Dedifferentiated amniotic fluid mesenchymal stem cell (primary cell): ENCODE results near the gene MACROD2.
"Not testable (repeated sequence)": the region's sequence is repeated elsewhere in the genome, so short reads cannot be mapped to it uniquely, and the experiment has no call there.

Experiments
- DNase-seq: peaks from one replicate; pipeline ENCODE4 v3.0.0-alpha.2; 2016; ENCODE audit errors: extremely low spot score

The MACROD2 gene

GRCh38 chr20:14953736-14954135, 958.4 kb downstream of the MACROD2 start:
- no peak for DNase-seq

- no peak for DNase-seq
Measured at GRCh38 chr20:14955399-14955798, 960.1 kb downstream of the MACROD2 start.

- no peak for DNase-seq
Measured at GRCh38 chr20:14956026-14956425, 960.7 kb downstream of the MACROD2 start.

GRCh38 chr20:14956538-14956937, 961.2 kb downstream of the MACROD2 start:
- no peak for DNase-seq

DNA sequence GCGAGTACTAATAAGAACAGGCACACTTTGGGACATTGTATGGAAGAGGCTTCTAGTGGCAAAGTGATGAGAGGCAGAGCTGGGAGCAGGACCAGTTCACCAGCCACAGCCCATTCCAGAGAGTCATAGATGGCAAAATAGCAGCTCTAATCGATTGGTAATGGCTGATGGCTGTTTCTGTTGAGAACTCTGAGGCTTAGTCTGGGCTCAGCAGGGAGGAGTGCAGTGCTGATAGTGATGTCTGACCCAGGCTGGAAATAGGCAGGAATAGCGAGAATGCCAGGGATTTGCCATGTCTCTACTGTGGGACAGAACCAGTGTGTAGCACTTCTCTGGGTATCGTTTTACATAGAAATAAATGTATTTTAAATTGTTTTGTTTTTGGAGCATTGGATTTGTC, 962.1 kb downstream of the MACROD2 start:
- DNase-seq, result no peak

DNA sequence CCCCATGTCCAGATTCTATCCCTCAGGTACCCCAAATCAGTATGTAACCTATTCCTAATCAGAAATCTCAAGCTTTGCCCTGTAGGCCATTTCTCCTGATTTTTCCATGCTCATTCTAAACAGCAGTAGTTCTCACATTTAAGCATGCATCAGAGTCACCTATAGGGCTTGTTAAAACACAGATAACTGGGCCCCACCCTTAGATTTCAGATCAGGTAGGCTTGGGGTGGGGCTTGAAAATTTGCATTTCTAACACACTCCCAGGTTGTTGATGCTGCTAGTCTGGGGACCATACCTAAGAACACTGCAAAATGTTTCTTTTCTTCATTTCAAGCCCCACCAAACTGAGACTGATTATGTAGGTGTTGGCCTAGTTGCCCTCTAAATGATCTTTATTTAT, 963.3 kb downstream of the MACROD2 start:
- DNase-seq, result no peak

DNA sequence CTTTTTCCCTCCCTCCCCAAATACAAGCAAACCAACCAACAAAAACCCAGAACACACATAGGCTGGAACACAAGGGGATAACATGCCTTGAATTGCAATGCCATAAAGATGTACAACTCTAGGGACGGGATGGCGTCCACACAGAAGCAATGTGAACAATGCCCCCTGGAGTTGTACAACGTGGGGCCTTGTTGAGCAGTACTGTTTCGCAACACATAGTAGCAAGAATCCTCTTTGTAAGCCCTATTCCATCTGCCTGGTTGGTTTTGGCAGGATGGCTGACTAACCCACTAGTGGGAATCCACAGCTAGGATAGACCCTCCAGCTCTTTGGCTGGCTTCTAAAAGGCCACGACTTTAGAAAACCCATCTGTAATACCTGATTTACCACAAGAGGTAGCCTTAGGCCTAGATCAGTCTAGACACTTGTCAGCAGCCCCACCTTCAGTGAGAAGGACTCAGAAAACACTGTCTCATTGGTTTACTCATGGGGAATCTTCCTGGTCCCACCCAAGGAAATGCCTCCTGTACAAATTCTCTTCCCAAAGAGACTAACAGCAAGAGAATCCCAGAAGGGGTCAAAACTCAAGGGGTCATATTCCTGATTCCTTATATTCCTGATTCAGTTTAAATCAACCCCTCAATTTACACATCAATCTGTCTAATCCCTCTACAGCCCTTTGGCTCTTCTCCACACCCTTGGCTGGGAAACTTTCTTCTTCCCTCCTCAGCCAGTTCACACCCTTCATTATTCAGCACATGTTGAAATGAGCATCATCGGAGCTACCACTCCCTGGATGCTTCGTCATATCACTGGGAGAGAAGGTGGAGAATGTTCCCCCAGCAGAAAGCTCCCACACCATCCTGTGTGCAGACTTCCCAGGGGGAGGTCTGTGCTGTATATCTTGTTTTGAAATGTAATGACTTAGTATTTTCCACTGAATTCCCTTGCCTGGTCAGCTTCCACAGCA, 964.5 kb downstream of the MACROD2 start:
- no peak for DNase-seq

GRCh38 chr20:14960831-14961230, 965.5 kb downstream of the MACROD2 start:
- DNase-seq, result no peak

- no peak for DNase-seq
Measured at GRCh38 chr20:14963262-14963663, 967.9 kb downstream of the MACROD2 start.

DNA sequence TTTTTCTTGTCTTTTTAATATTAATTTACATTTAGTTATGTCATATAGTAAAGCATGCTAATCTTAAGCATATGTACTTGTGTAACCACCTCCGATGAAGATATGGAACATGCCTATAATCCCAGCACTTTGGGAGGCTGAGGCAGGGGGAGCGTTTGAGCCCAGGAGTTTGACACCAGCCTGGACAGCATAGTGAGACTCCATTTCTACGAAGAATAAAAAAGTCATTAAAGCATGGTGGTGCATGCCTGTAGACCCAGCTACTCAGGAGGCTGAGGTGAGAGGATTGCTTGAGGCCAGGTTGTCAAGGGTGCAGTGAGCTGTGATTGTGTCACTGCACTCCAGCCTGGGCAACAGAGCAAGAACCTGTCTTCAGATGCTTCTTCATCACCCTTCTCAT, 970.9 kb downstream of the MACROD2 start:
- DNase-seq, result no peak

DNA sequence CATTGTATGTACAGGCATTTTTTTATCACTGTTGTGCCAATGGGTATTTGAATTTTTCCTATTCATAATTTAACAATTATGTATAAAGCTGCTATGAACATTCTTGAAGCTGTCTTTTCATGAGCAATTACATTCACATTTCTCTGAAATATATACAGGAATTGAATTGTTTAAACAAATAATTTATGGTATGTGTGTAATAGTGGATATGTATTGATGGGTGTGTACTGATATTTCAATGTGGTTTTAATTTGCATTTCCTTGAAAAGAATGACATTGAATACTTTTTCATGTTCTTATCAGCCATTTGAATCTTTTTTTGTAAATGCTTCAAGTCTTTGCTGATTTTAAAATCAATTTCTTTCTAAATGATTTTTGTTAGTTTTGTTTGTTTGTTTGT, 971.5 kb downstream of the MACROD2 start:
- DNase-seq, result no peak

GRCh38 chr20:14972256-14972655, 976.9 kb downstream of the MACROD2 start:
- DNase-seq, result no peak

GRCh38 chr20:14972690-14973089, 977.4 kb downstream of the MACROD2 start:
- no peak for DNase-seq

GRCh38 chr20:14979453-14979986, 984.2 kb downstream of the MACROD2 start:
- no peak for DNase-seq

GRCh38 chr20:14981486-14981885, 986.2 kb downstream of the MACROD2 start:
- not testable (repeated sequence) for DNase-seq

GRCh38 chr20:14982324-14982723, 987.0 kb downstream of the MACROD2 start:
- DNase-seq, result not testable (repeated sequence)

GRCh38 chr20:14984305-14984704, 989.0 kb downstream of the MACROD2 start:
- no peak for DNase-seq

GRCh38 chr20:14984768-14985622, 989.7 kb downstream of the MACROD2 start:
- DNase-seq, result peak; percentile 24

DNA sequence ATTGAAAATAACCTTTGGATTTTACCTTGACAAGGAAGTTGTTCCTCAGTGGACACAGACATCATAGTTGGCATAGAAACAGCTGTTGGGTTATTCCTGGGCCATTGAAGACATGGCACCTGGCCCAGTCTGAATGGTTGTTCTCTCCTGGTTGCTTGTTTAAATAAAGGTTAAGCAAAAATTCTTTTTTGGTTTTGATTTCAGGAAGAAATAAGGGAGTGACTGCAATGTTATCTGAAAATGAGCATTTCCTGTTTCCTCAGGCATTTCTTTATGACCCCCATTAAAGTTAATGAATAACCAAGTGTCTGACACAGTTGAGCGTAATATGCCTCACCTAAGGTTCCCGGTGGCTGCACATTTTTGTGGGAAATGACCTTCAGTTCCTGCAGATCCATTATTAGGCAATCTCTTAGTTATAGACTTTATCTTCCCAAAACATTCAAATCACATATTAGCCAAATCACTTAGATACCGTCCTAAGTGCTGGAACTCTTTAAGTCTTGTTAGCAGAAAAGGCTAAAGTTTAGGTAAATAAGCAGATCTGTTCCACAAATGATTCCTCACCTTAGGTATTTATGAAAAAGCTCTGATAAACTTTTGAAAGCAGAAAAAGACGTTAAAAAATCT, 990.8 kb downstream of the MACROD2 start:
- DNase-seq, result no peak

- no peak for DNase-seq
Measured at GRCh38 chr20:14986656-14987055, 991.3 kb downstream of the MACROD2 start.

- DNase-seq, result no peak
Measured at GRCh38 chr20:14989535-14990290, 994.4 kb downstream of the MACROD2 start.
